Muscle of back (tissue), 11 donors: Measurements from ENCODE around the gene TTC21A. TPM values are rescaled to one million over a fixed set of nuclear protein-coding genes. Genes with fewer than 3 reads are reported as not detected.

Source experiments
- DNase-seq, 3 donors: peaks; one replicate each; pipeline versions ENCODE4 v3.0.0 to v3.0.0-alpha.2; 2013
- polyA plus RNA-seq, 10 donors: library from polyadenylated mRNA; unstranded; fragments of 120-200 nt; gene quantifications; one replicate each; pipeline ENCODE4 v1.2.1, GENCODE V29; 2013; ENCODE audit not compliant: insufficient read length in 10 of 10

TTC21A gene
- polyA plus RNA-seq, 10 donors, result 1.3 to 5.7 (median 2.7) TPM

DNA sequence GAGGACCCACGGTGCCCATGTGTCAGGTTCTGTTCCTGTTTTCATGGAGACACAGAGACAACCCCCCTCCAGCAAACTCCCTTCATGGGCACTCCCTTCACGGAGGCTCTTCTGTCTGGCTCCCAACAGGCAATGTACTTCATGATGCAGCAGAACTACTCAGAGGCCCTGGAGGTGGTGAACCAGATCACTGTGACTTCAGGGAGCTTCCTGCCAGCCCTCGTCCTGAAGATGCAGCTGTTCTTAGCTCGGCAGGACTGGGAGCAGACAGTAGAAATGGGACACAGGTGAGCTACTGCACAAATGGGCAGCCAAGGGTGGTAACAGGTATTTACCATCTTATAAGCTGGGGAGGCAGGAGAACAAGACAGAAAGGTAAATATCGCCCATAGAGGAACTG lies 7.0 kb downstream of the TTC21A start:
- DNase-seq, result no peak

GRCh38 chr3:39115870-39116269 lies 8.4 kb downstream of the TTC21A start:
- no peak for DNase-seq

GRCh38 chr3:39118079-39118478 lies 10.6 kb downstream of the TTC21A start:
- no peak for DNase-seq

- no peak for DNase-seq
These were observed 11.6 kb downstream of the TTC21A start for GRCh38 chr3:39118931-39119660.

DNA sequence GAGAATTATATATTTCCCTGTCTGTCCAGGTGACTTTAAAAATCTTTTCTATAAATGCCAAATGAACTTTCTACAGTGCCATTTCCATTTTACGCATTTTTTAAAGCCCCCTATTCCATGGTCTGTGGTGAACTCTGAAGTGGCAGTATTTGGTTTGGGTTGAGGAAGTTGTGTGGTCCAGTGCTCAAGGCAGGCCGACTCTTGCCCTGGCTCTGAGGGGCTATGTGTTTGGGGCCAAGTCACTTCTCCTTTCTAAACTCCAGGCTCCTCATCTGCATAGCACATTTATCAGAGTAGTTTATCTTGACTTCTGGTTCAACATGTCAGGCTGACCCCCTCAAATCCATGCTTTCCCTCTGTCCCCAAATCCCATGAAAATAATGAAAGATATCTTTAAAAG lies 14.1 kb downstream of the TTC21A start:
- no peak for DNase-seq

GRCh38 chr3:39122813-39123212 lies 15.3 kb downstream of the TTC21A start:
- DNase-seq, result no peak

- DNase-seq, result no peak
These were observed 17.7 kb downstream of the TTC21A start for GRCh38 chr3:39124876-39125840.

DNA sequence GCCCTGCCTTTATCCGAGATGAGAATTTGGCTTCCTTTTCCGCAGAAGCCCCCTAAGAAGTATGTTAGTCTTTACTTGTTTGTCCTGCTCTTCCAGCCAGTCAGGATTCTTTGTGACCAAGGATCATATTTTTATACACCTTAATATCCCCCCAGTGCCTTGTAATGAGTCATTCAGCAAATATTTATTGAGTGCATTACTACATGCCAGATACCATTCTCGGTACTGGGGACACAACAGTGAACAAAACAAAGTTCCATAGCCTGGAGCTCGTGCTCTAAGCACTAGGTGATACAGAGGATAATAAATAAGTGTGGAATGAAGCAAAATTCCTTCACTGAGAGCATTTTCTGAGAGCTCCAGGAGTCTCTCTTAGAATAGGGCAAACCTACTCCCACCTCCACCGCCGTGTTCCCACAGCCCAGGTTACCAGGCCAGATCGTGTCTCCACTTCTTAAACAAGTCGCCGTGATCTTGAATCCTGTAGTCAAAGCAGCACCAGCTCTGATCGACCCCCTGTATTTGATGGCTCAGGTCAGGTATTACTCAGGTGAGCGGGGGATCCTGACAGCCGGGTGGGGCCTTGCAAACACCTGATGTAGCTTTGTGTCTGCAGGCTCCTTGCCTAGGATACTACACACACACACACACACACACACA lies 18.5 kb downstream of the TTC21A start:
- no peak for DNase-seq

DNA sequence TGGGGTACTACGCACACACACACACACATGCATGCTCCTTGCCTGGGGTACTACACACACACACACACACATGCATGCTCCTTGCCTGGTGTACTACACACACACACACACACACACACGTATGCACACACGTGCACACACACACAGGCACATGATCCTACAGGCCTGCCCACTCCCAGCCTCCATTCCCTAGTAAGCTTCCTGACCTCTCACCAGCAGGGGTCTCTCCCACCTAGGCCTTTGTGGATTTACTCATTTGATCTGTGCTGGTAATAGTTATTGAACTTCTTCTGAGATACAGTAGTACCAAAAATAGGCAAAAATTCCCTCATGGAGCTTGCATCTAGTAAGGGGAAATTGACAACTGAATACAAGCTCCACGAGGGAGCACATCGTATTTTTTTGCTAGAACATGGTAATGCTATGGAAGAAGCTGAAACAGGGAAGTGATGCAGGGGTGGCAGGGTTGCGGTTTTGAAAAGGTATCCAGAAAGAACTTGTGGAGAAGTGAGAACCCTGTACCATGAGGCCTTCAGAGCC lies 19.1 kb downstream of the TTC21A start:
- DNase-seq, result peak in 2 of 3 donors; percentile 60 to 72

DNA sequence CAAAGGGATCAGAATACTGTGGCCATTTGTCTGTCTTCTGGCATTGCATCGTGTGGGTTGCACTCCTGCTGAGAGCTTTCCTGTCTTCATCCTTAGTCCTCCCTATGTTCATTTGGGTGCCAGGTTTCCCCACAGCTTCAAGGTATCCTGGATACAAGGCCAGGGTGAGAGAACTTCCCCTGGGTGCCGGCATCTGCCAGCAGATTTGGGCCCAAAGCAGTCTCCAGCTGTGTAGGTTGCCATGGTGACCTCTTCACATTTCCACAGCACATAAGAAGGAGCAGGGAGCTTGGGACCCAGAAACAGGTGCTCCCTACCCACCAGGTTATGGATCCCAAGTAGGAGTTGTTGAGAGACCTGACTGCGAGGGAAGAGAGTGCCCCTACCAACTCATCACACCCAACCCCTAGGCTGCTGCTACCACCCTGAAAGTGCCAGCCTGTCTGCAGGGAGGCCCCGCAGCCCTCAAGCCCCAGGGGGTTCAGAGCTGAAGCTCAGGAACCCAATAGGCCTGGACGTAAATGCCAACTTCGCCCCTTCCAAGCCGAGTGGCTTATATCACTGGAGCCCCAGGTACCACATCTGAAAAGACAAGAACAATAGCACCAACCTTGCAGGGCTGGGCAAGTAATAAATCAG lies 19.9 kb downstream of the TTC21A start:
- DNase-seq, result no peak

- DNase-seq, result no peak
These were observed 20.4 kb downstream of the TTC21A start for GRCh38 chr3:39127908-39128304.

GRCh38 chr3:39128951-39129350 lies 21.5 kb downstream of the TTC21A start:
- no peak for DNase-seq

DNA sequence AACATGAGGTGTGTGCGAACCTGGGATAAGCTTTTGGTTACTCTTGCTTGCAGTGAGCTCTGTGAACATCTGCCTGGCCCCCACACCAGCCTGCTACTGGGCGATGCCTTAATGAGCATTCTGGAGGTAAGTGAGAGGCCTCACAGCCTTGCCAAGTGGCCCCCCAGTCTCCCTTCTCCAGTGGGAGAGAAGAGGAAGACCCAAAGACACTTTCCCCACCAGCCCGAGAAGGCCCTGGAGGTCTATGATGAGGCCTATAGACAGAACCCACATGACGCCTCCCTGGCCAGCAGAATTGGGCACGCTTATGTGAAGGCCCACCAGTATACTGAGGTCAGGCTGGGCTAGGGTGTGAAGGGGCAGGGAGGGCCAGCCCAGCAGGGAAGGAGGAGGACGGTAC lies 22.5 kb downstream of the TTC21A start:
- no peak for DNase-seq

- DNase-seq, result no peak
These were observed 23.3 kb downstream of the TTC21A start for GRCh38 chr3:39130693-39131265.

- no peak for DNase-seq
These were observed 24.9 kb downstream of the TTC21A start for GRCh38 chr3:39132096-39133092.

GRCh38 chr3:39133093-39133490 lies 25.6 kb downstream of the TTC21A start:
- no peak for DNase-seq

DNA sequence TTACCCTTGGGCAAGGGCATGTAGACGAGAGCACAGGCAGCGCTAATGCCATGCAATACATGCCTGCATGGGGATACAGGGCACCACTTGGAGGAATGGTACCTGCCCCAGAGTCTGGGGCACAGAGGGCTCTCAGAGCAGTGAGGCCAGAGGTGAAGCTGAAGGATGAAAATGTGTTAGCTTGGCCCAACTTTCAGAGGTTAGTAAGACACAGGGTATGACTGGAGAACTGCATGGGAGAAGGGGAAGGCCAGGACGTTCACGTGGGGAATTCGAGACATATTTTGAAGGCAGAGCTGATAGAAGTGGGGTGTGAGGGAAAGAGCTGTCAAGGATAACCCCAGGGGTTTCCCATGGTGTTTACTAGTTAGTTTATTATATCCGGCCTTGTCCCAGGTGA lies 26.3 kb downstream of the TTC21A start:
- DNase-seq, result no peak

DNA sequence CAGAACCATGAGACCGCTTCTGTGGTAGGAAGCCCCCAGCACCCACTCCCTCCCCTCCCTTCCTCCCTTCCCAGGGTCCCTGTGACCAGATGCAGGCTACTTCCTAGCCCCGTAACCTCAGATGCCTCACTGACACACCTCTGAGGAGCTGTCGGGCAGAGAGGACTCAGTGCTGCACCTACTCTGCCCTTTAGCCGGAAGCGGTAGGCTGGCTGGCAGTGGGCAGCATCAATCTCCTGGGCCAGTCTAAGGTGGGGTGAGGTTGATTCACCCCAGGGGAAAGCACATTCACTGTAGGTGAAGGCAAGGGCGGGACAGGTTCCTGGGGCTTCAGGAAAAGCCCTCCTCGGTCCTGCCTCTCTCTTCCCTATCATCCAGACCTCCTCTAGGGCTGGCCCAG lies 26.8 kb downstream of the TTC21A start:
- no peak for DNase-seq

- no peak for DNase-seq
These were observed 27.8 kb downstream of the TTC21A start for GRCh38 chr3:39135170-39135805.
